Transverse colon (tissue), 4 donors: ENCODE results near the gene MYBPH. TPM values are rescaled to one million over a fixed set of nuclear protein-coding genes. Genes with fewer than 3 reads are reported as not detected.

Experiments
- DNase-seq: peaks from one replicate; pipeline ENCODE4 v3.0.0-alpha.2; 2019
- H3K27ac ChIP-seq, 4 donors: fragments of 200-600 bp; sonication (generic); 2 replicates each; pipeline ENCODE4 v1.5.1; 2016 to 2018; ENCODE audit warnings: inconsistent platforms in 4 of 4
- H3K27me3 ChIP-seq: fragments of 200-600 bp; sonication (generic); 2 replicates; pipeline ENCODE4 v1.5.1; 2017; ENCODE audit warnings: inconsistent platforms
- H3K36me3 ChIP-seq, 4 donors: fragments of 200-600 bp; sonication (generic); 2 replicates each; pipeline ENCODE4 v1.5.1; 2017 to 2019; ENCODE audit warnings: inconsistent platforms in 4 of 4
- H3K4me1 ChIP-seq, 4 donors: fragments of 200-600 bp; sonication (generic); 2 replicates each; pipeline ENCODE4 v1.5.1; 2017 to 2020; ENCODE audit warnings: inconsistent platforms in 4 of 4
- H3K4me3 ChIP-seq, 4 donors: fragments of 200-600 bp; sonication (generic); 1 replicate in 1 of 4; 2 replicates in 3 of 4; pipeline versions ENCODE4 v1.5.1 to v1.6.1; 2017 to 2019; ENCODE audit warnings: inconsistent platforms in 4 of 4
- H3K9me3 ChIP-seq, 2 donors: fragments of 200-600 bp; sonication (generic); 2 replicates each; pipeline ENCODE4 v1.5.1; 2017 to 2019; ENCODE audit warnings: inconsistent platforms in 2 of 2
- EP300 ChIP-seq: sonication (generic); formaldehyde crosslinking; IDR thresholded peaks from one replicate; pipeline ENCODE4 v1.6.1; 2017; ENCODE audit warnings: antibody characterized with exemption, low read depth
- POLR2A ChIP-seq: fragments of 450-650 bp; IDR thresholded peaks from one replicate; pipeline ENCODE4 v1.6.1; 2016; ENCODE audit warnings: antibody characterized with exemption, mild to moderate bottlenecking, moderate library complexity
- POLR2AphosphoS5 ChIP-seq, 3 donors: sonication (generic); formaldehyde crosslinking; IDR thresholded peaks; one replicate each; pipeline ENCODE4 v1.6.1; 2016; ENCODE audit warnings: antibody characterized with exemption in 3 of 3
- WGBS, 2 donors: methylation state at CpG; one replicate each; pipeline ENCODE4 v1.1.5; 2018; ENCODE audit warnings: low coverage in 1 of 2; 5-methylcytosine and 5-hydroxymethylcytosine counted together
- in situ Hi-C, 4 donors: fragments of 200-750 bp; cut with MboI; loops; one replicate each; pipeline versions ENCODE4 v1.15.0 to v1.15.1; 2017; ENCODE audit warnings: low sequenced_read_pairs in 3 of 4, low pct_ligation_motif_present in 1 of 4, low pct_unique_long_range_greater_than_20kb in 1 of 4
- intact Hi-C: fragments of 100-400 bp; cut with DNase I; formaldehyde crosslinking; loops from one replicate; pipeline ENCODE4 v1.15.1; 2023; ENCODE audit warnings: low total_unique reads
- total RNA-seq, 4 donors: library from RNA; depleted of rRNA; stranded (reverse); fragments of >200 nt; gene quantifications; one replicate each; pipeline ENCODE4 v1.1.0, GENCODE V29; 2016
- TF ChIP-seq, protein P1 (sequence below), 5 experiments: fragments of 200-600 bp in 3 of 5; fragments of 450-650 bp in 2 of 5; sonication (generic) in 3 of 5; IDR thresholded peaks; 1 replicate in 2 of 5; 2 replicates in 3 of 5; pipeline ENCODE4 v1.5.1; 2016 to 2017; ENCODE audit warnings: antibody characterized with exemption in 5 of 5, inconsistent platforms in 3 of 5, mild to moderate bottlenecking in 2 of 5, moderate library complexity in 1 of 5

Gene MYBPH
- total RNA-seq, 4 donors from 2014 or later: not detected

- no peaks in the 10 kb centered on the region for H3K27me3 ChIP-seq
- no peaks in the 10 kb centered on the region for H3K9me3 ChIP-seq
- no peak for DNase-seq
- H3K4me3 ChIP-seq: no peak overlapping the region
- 92% methylated on average over 12 of the region's 12 CpGs; no CpG with 5 or more reads in 1 of the 2 donors for WGBS, 2 donors
- H3K27ac ChIP-seq: no peak overlapping the region
- peaks cover 0 to 7% (median 0%) of the 10 kb centered on the region in 4 donors for H3K4me1 ChIP-seq
- intact Hi-C loops: no loop called here
- TF ChIP-seq POLR2AphosphoS5 (IDR thresholded peaks at IDR 0.05) (no peak), POLR2A (no peak), EP300 (no peak)
- TF ChIP-seq, protein P1, sequence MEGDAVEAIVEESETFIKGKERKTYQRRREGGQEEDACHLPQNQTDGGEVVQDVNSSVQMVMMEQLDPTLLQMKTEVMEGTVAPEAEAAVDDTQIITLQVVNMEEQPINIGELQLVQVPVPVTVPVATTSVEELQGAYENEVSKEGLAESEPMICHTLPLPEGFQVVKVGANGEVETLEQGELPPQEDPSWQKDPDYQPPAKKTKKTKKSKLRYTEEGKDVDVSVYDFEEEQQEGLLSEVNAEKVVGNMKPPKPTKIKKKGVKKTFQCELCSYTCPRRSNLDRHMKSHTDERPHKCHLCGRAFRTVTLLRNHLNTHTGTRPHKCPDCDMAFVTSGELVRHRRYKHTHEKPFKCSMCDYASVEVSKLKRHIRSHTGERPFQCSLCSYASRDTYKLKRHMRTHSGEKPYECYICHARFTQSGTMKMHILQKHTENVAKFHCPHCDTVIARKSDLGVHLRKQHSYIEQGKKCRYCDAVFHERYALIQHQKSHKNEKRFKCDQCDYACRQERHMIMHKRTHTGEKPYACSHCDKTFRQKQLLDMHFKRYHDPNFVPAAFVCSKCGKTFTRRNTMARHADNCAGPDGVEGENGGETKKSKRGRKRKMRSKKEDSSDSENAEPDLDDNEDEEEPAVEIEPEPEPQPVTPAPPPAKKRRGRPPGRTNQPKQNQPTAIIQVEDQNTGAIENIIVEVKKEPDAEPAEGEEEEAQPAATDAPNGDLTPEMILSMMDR (IDR thresholded peaks at IDR 0.05): no peak
- no peaks in the 10 kb centered on the region for H3K36me3 ChIP-seq
- in situ Hi-C loops: no loop called here
Observed at GRCh38 chr1:203174324-203174985, 1.2 kb downstream of the MYBPH start.

DNA sequence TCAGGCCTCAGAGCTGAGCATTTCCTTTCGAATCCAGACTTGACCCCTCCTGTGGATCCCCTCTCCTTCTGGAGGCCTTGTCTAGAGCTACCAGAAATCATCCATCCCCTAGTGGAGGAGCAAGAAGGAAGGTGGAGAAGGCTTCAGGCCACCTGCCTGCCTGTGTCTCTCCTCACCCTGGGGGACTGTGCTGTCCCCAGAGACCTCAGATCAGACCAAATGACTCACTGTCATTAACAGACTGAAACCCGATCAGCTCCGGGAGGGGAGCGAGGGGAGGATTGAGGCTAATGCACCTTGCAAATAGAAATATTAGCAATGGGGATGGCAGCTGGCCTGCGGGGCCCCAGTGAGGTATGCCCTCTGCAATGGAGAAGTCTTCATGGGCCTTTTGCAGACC lies 2.1 kb downstream of the MYBPH start:
- H3K27me3 ChIP-seq: no peaks in the 10 kb centered on the region
- no peak for DNase-seq
- in situ Hi-C loops (no loop called here), intact Hi-C loops (no loop called here)
- H3K4me1 ChIP-seq: peaks cover 0 to 7% (median 0%) of the 10 kb centered on the region in 4 donors
- no peaks in the 10 kb centered on the region for H3K9me3 ChIP-seq
- 67% methylated on average over 5 of the region's 5 CpGs; no CpG with 5 or more reads in 1 of the 2 donors for WGBS, 2 donors
- no peaks in the 10 kb centered on the region for H3K36me3 ChIP-seq
- TF ChIP-seq POLR2AphosphoS5 (IDR thresholded peaks at IDR 0.05) (no peak), EP300 (no peak), POLR2A (no peak)
- TF ChIP-seq, protein P1 (IDR thresholded peaks at IDR 0.05): no peak
- no peak overlapping the region for H3K27ac ChIP-seq
- no peak overlapping the region for H3K4me3 ChIP-seq

DNA sequence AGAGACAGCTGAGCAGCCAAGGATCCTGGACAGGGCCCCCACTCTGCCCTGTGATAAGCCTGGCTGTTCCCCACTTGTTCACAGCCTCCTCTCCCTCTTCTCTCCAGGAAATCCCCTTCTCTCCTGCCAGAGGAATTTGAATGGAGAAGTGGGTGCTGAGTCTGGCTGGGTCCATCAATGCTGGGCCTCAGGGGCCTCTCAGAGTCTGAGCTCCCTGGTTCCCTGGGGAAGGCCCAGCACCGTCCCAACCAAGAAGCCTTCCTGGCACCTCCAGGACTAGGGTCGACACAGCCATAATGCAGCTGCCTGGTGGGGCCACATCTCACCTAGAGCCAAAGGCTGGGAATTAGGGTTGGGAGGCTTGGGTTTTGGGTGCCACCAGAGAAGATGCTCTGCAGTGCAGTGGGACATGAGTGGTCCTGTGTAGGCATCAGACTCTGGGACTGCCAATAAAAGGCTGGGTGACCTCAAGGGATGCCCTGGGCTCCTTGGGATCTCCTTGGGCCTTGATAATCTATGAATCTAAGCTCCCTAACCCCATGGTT lies 2.5 kb downstream of the MYBPH start:
- DNase-seq: no peak
- Histone ChIP-seq H3K4me3 (no peak overlapping the region), H3K27ac (no peak overlapping the region), H3K4me1 (peaks cover 0 to 7% (median 0%) of the 10 kb centered on the region in 4 donors), H3K27me3 (no peaks in the 10 kb centered on the region), H3K36me3 (no peaks in the 10 kb centered on the region), H3K9me3 (no peaks in the 10 kb centered on the region)
- in situ Hi-C loops: no loop called here
- 100% methylated on average over 1 of the region's 2 CpGs; no CpG with 5 or more reads in 1 of the 2 donors for WGBS, 2 donors
- intact Hi-C loops: no loop called here
- TF ChIP-seq POLR2A (no peak), POLR2AphosphoS5 (IDR thresholded peaks at IDR 0.05) (no peak), EP300 (no peak)
- TF ChIP-seq, protein P1 (IDR thresholded peaks at IDR 0.05): no peak

DNA sequence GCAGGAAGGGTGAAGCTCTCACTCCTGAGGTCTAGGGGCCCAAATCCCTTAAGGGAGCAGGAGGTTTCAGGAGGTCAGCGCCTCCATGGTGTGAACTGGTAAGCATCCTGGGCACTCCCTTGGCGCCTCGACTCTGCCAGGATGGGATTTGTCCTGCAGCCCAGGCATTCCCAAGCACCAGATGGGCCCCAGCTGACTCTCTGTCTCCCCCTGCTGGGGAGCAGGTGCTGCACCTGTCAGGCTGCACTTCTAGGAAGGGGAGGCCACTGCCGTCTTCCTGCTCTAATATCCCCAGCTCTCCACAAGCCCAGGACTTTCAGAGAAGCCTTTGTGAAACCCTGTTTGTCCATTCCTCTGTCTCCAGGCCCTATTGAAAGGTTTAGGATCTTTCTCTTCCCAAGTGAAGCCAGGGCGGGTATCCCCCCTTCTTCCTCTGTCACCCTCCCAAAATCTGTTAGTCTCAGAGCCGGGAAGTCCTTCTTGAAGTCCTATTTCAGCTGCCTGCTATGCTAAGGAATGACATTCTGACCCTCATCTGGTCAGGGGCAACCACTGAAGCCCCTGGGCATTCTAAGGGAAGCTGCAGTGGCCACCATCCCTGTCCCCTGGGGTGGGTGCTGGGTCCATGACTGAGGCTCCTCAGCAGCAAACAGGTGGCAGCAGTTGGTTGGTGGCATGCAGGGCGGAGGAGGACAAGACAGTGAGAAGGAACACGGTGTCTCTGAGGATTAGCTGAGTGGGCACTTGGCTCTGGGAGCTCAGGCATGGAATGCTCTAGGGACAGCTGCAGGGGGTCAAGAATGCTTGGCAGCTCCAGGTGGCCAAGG lies 3.2 kb downstream of the MYBPH start:
- H3K27me3 ChIP-seq: no peaks in the 10 kb centered on the region
- in situ Hi-C loops (no loop called here), intact Hi-C loops (no loop called here)
- no peaks in the 10 kb centered on the region for H3K9me3 ChIP-seq
- TF ChIP-seq, protein P1 (IDR thresholded peaks at IDR 0.05): peak; percentile 74 to 89 (median 84)
- TF ChIP-seq POLR2A (no peak), POLR2AphosphoS5 (IDR thresholded peaks at IDR 0.05) (no peak)
- H3K36me3 ChIP-seq: no peaks in the 10 kb centered on the region
- H3K27ac ChIP-seq: no peak overlapping the region
- no peak overlapping the region for H3K4me3 ChIP-seq
- 56 to 80% methylated on average over 1 to 6 of the region's 8 CpGs for WGBS, 2 donors
- peak; percentile 72 for DNase-seq
- H3K4me1 ChIP-seq: peaks cover 0 to 7% (median under 1%) of the 10 kb centered on the region in 4 donors
